ENCODE results near the gene TMEM233.

TMEM233 gene

DNA sequence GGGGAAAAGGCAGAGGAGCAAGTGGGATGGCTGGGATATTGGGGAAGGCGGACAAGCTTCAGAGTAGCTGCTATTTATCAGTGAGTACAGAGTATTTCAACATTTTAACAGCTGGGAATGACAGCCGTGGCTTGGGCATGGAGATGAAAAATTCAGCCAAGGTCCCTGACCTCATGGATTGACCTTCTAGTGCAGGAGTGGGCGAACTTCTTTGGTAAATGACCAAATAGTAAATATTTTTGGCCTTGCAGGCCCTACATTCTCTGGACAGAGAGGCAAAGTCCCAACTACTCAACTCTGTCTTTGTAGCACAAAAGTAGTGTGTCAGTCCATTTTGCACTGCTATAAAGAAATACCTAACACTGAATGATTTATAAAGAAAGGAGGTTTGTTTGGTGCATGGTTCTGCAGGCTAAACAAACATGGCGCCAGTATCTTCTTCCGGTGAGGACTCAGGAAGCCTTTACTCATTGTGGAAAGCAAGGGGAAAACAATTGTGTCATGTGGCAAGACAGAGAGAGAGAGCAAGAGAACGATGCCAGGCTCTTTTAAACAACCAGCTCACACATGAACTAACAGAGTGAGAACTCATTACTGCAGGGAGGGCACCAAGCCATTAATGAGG, 33.6 kb downstream of the TMEM233 start:
- H3K27ac ChIP-seq (ENCODE audit: insufficient read depth, low read length, poor library complexity, severe bottlenecking): no peak overlapping the region

GRCh38 chr12:119627686-119628085, 34.1 kb downstream of the TMEM233 start:
- Histone ChIP-seq H3K27me3 (replicated peaks; ENCODE audit: control insufficient read depth, insufficient read depth, low read length, poor library complexity, severe bottlenecking) (peaks cover 4% of the 10 kb centered on the region), H3K9me3 (ENCODE audit: control insufficient read depth, low read length) (no peaks in the 10 kb centered on the region), H3K27ac (ENCODE audit: insufficient read depth, low read length, poor library complexity, severe bottlenecking) (no peak overlapping the region), H3K36me3 (ENCODE audit: control insufficient read depth, insufficient read depth, low read length) (no peaks in the 10 kb centered on the region), H3K4me1 (ENCODE audit: control insufficient read depth, insufficient read depth, low read length, poor library complexity, severe bottlenecking) (no peaks in the 10 kb centered on the region), H3K4me3 (ENCODE audit: insufficient read depth, low read depth, low read length, poor library complexity, severe bottlenecking) (no peak overlapping the region)
- DNase-seq: no peak

More for the DNA sequence above, 33.6 kb downstream of the TMEM233 start:
- no peaks in the 10 kb centered on the region for H3K4me1 ChIP-seq (ENCODE audit: control insufficient read depth, insufficient read depth, low read length, poor library complexity, severe bottlenecking)
- H3K27me3 ChIP-seq (replicated peaks; ENCODE audit: control insufficient read depth, insufficient read depth, low read length, poor library complexity, severe bottlenecking): peaks cover 4% of the 10 kb centered on the region
- DNase-seq: no peak
- H3K36me3 ChIP-seq (ENCODE audit: control insufficient read depth, insufficient read depth, low read length): no peaks in the 10 kb centered on the region
- H3K9me3 ChIP-seq (ENCODE audit: control insufficient read depth, low read length): no peaks in the 10 kb centered on the region
- no peak overlapping the region for H3K4me3 ChIP-seq (ENCODE audit: insufficient read depth, low read depth, low read length, poor library complexity, severe bottlenecking)

DNA sequence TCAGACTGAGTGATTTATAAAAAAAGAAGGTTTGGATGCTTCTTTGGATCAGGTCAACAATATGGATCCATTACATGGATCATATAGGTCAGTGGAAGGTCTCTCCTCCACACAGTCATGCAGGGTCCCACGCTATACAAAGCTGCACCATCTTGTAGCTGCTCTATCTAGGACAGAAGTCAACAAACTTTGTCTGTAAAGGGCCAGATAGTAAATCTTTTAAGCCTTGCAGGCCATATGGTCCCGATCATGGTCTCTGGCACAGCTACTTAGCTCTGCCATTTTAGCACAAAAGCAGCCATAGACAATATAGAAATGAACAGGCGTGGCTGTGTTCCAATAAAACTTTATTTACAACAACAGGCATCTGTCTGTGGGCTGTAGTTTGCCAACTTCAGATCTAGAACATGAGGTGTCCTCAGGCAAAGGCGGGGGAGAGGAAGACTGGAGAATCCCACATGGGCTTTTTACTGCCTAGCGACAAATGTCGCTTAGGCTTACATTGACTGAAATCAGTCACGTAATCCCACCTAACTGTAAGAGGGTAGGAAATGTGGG, 36.7 kb downstream of the TMEM233 start:
- H3K36me3 ChIP-seq (ENCODE audit: control insufficient read depth, insufficient read depth, low read length): no peaks in the 10 kb centered on the region
- no peaks in the 10 kb centered on the region for H3K9me3 ChIP-seq (ENCODE audit: control insufficient read depth, low read length)
- no peak for DNase-seq
- no peaks in the 10 kb centered on the region for H3K27me3 ChIP-seq (replicated peaks; ENCODE audit: control insufficient read depth, insufficient read depth, low read length, poor library complexity, severe bottlenecking)
- no peaks in the 10 kb centered on the region for H3K4me1 ChIP-seq (ENCODE audit: control insufficient read depth, insufficient read depth, low read length, poor library complexity, severe bottlenecking)
- no peak overlapping the region for H3K27ac ChIP-seq (ENCODE audit: insufficient read depth, low read length, poor library complexity, severe bottlenecking)
- no peak overlapping the region for H3K4me3 ChIP-seq (ENCODE audit: insufficient read depth, low read depth, low read length, poor library complexity, severe bottlenecking)

DNA sequence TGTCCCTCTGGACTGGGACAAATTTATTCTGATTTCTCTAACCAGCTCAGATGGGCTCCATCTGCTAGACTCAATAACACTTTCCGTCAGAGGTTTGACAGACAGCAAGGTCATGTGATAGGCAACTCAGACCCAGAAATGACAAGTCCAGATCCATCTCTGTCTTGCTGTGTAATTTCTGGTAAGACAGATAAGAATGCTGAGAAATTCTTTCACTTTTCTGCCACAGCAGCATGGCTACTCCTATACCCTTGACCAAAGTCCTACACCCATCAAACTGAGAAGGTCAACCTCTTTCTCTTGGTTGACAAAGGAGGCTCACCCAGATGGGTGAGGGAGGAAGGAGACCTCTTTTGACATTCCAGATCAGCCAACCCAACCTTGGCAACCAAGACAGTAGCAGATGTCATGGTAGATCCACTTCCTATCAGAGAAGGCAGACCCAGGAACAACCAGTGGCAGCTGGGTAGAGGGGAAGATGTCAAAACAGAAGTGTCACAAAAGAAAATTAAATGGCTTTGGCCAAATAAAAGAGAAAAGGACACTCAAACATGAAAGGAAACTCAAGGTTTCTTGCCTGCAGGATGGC, 37.5 kb downstream of the TMEM233 start:
- H3K36me3 ChIP-seq (ENCODE audit: control insufficient read depth, insufficient read depth, low read length): no peaks in the 10 kb centered on the region
- H3K27me3 ChIP-seq (replicated peaks; ENCODE audit: control insufficient read depth, insufficient read depth, low read length, poor library complexity, severe bottlenecking): no peaks in the 10 kb centered on the region
- no peaks in the 10 kb centered on the region for H3K9me3 ChIP-seq (ENCODE audit: control insufficient read depth, low read length)
- no peak overlapping the region for H3K27ac ChIP-seq (ENCODE audit: insufficient read depth, low read length, poor library complexity, severe bottlenecking)
- H3K4me1 ChIP-seq (ENCODE audit: control insufficient read depth, insufficient read depth, low read length, poor library complexity, severe bottlenecking): no peaks in the 10 kb centered on the region
- no peak overlapping the region for H3K4me3 ChIP-seq (ENCODE audit: insufficient read depth, low read depth, low read length, poor library complexity, severe bottlenecking)
- DNase-seq: no peak

DNA sequence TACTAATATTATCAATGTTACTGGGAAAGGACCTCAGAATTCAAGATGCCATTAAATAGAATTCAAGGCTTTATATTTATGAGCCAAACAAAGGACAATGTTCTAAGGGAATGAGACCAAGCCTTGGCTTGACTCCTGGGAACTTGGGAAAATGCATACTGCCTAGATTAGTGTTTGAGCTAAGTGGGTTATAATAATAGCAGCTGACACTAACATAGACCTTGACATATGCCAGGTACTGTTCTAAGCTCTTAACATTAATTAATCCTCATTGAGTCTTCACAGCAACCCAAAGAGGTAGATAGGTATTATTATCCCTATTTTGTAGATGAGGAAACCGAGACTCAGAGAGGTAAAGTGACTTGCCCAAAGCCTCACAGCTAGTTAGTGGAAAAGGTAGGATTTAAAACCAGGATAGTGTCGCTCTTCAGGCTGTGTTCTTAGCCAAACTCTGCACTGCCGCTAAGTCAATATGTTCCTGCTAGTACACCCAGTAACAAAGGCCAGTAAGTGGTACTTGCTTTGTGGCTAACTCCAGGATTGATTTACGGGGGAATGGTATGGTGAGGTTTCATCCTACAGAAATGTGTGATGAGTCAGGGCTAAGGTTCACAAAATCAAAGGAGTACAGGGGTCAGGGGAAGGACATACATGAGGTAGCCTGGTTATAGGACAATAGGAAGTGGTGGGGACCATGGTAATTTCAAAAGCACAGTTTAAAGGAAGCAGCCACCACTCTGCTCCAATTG, 38.5 kb downstream of the TMEM233 start:
- Histone ChIP-seq H3K36me3 (ENCODE audit: control insufficient read depth, insufficient read depth, low read length) (no peaks in the 10 kb centered on the region), H3K4me1 (ENCODE audit: control insufficient read depth, insufficient read depth, low read length, poor library complexity, severe bottlenecking) (no peaks in the 10 kb centered on the region), H3K27ac (ENCODE audit: insufficient read depth, low read length, poor library complexity, severe bottlenecking) (no peak overlapping the region), H3K4me3 (ENCODE audit: insufficient read depth, low read depth, low read length, poor library complexity, severe bottlenecking) (no peak overlapping the region), H3K9me3 (ENCODE audit: control insufficient read depth, low read length) (no peaks in the 10 kb centered on the region), H3K27me3 (replicated peaks; ENCODE audit: control insufficient read depth, insufficient read depth, low read length, poor library complexity, severe bottlenecking) (no peaks in the 10 kb centered on the region)
- DNase-seq: no peak

GRCh38 chr12:119634743-119635142, 41.2 kb downstream of the TMEM233 start:
- H3K36me3 ChIP-seq (ENCODE audit: control insufficient read depth, insufficient read depth, low read length): no peaks in the 10 kb centered on the region
- DNase-seq: no peak

GRCh38 chr12:119642986-119643385, 49.4 kb downstream of the TMEM233 start:
- no peak for DNase-seq
- Histone ChIP-seq H3K27me3 (replicated peaks; ENCODE audit: control insufficient read depth, insufficient read depth, low read length, poor library complexity, severe bottlenecking) (no peaks in the 10 kb centered on the region), H3K4me3 (ENCODE audit: insufficient read depth, low read depth, low read length, poor library complexity, severe bottlenecking) (no peak overlapping the region), H3K27ac (ENCODE audit: insufficient read depth, low read length, poor library complexity, severe bottlenecking) (no peak overlapping the region), H3K4me1 (ENCODE audit: control insufficient read depth, insufficient read depth, low read length, poor library complexity, severe bottlenecking) (no peaks in the 10 kb centered on the region), H3K9me3 (ENCODE audit: control insufficient read depth, low read length) (no peaks in the 10 kb centered on the region), H3K36me3 (ENCODE audit: control insufficient read depth, insufficient read depth, low read length) (no peaks in the 10 kb centered on the region)

More at GRCh38 chr12:119634743-119635142, 41.2 kb downstream of the TMEM233 start:
- H3K27ac ChIP-seq (ENCODE audit: insufficient read depth, low read length, poor library complexity, severe bottlenecking): no peak overlapping the region
- no peaks in the 10 kb centered on the region for H3K27me3 ChIP-seq (replicated peaks; ENCODE audit: control insufficient read depth, insufficient read depth, low read length, poor library complexity, severe bottlenecking)
- H3K4me1 ChIP-seq (ENCODE audit: control insufficient read depth, insufficient read depth, low read length, poor library complexity, severe bottlenecking): no peaks in the 10 kb centered on the region
- H3K4me3 ChIP-seq (ENCODE audit: insufficient read depth, low read depth, low read length, poor library complexity, severe bottlenecking): no peak overlapping the region
- no peaks in the 10 kb centered on the region for H3K9me3 ChIP-seq (ENCODE audit: control insufficient read depth, low read length)

- no peaks in the 10 kb centered on the region for H3K36me3 ChIP-seq (ENCODE audit: control insufficient read depth, insufficient read depth, low read length)
- H3K4me3 ChIP-seq (ENCODE audit: insufficient read depth, low read depth, low read length, poor library complexity, severe bottlenecking): no peak overlapping the region
- no peak for DNase-seq
- no peaks in the 10 kb centered on the region for H3K27me3 ChIP-seq (replicated peaks; ENCODE audit: control insufficient read depth, insufficient read depth, low read length, poor library complexity, severe bottlenecking)
- H3K4me1 ChIP-seq (ENCODE audit: control insufficient read depth, insufficient read depth, low read length, poor library complexity, severe bottlenecking): no peaks in the 10 kb centered on the region
- no peaks in the 10 kb centered on the region for H3K9me3 ChIP-seq (ENCODE audit: control insufficient read depth, low read length)
- no peak overlapping the region for H3K27ac ChIP-seq (ENCODE audit: insufficient read depth, low read length, poor library complexity, severe bottlenecking)
Observed at GRCh38 chr12:119644930-119645329, 51.4 kb downstream of the TMEM233 start.

GRCh38 chr12:119645535-119646059, 52.0 kb downstream of the TMEM233 start:
- Histone ChIP-seq H3K36me3 (ENCODE audit: control insufficient read depth, insufficient read depth, low read length) (no peaks in the 10 kb centered on the region), H3K27ac (ENCODE audit: insufficient read depth, low read length, poor library complexity, severe bottlenecking) (no peak overlapping the region), H3K9me3 (ENCODE audit: control insufficient read depth, low read length) (no peaks in the 10 kb centered on the region), H3K27me3 (replicated peaks; ENCODE audit: control insufficient read depth, insufficient read depth, low read length, poor library complexity, severe bottlenecking) (no peaks in the 10 kb centered on the region), H3K4me1 (ENCODE audit: control insufficient read depth, insufficient read depth, low read length, poor library complexity, severe bottlenecking) (no peaks in the 10 kb centered on the region), H3K4me3 (ENCODE audit: insufficient read depth, low read depth, low read length, poor library complexity, severe bottlenecking) (no peak overlapping the region)
- DNase-seq: no peak
